MM.1S (cell line): ENCODE data around the gene HSD11B1L.

Experiments
- DNase-seq: peaks from one replicate; pipeline ENCODE4 v3.0.0-alpha.2; 2015
- H2AFZ ChIP-seq: fragments of 300-600 bp; sonication (generic); 2 replicates; pipeline ENCODE4 v1.6.0; 2016; ENCODE audit warnings: antibody characterized with exemption, low read length
- H3F3A ChIP-seq: fragments of 300-600 bp; sonication (generic); 2 replicates; pipeline ENCODE4 v1.6.1; 2016; ENCODE audit warnings: mild to moderate bottlenecking, antibody characterized with exemption, low read length, moderate library complexity, mixed read lengths; ENCODE audit not compliant: insufficient read depth
- H3K27ac ChIP-seq: fragments of 300-600 bp; sonication (generic); 2 replicates; pipeline ENCODE4 v1.5.1; 2016; ENCODE audit warnings: mild to moderate bottlenecking, low read length
- H3K27me3 ChIP-seq: fragments of 300-600 bp; sonication (generic); replicated peaks from 2 replicates; pipeline ENCODE4 v1.6.0; 2016; ENCODE audit warnings: low read length; ENCODE audit not compliant: insufficient read depth
- H3K36me3 ChIP-seq: fragments of 300-600 bp; sonication (generic); replicated peaks from 2 replicates; pipeline ENCODE4 v1.6.1; 2016; ENCODE audit warnings: mild to moderate bottlenecking, low read length, mixed read lengths; ENCODE audit not compliant: insufficient read depth
- H3K4me1 ChIP-seq: fragments of 300-600 bp; sonication (generic); 2 replicates; pipeline ENCODE4 v1.6.1; 2016; ENCODE audit warnings: low read length, mixed read lengths
- H3K4me2 ChIP-seq: fragments of 300-600 bp; sonication (generic); 2 replicates; pipeline ENCODE4 v1.6.0; 2016; ENCODE audit warnings: low read depth, low read length
- H3K4me3 ChIP-seq: fragments of 300-600 bp; sonication (generic); 2 replicates; pipeline ENCODE4 v1.5.1; 2016; ENCODE audit warnings: low read length, mixed read lengths
- H3K79me2 ChIP-seq: fragments of 300-600 bp; sonication (generic); 2 replicates; pipeline ENCODE4 v1.6.1; 2016; ENCODE audit warnings: mixed run types, low read length, mixed read lengths
- H3K9ac ChIP-seq: fragments of 300-600 bp; sonication (generic); 2 replicates; pipeline ENCODE4 v1.6.1; 2016; ENCODE audit warnings: low read length, mixed read lengths
- H3K9me2 ChIP-seq: fragments of 300-600 bp; sonication (generic); replicated peaks from 2 replicates; pipeline ENCODE4 v1.6.1; 2016; ENCODE audit warnings: mild to moderate bottlenecking, low read length, mixed read lengths; ENCODE audit not compliant: insufficient read depth
- H3K9me3 ChIP-seq: fragments of 300-600 bp; sonication (generic); replicated peaks from 2 replicates; pipeline ENCODE4 v1.6.1; 2016; ENCODE audit warnings: mild to moderate bottlenecking, low read length, mixed read lengths; ENCODE audit not compliant: insufficient read depth
- H4K20me1 ChIP-seq: fragments of 300-600 bp; sonication (generic); 2 replicates; pipeline ENCODE4 v1.6.1; 2016; ENCODE audit warnings: mild to moderate bottlenecking, low read length, moderate library complexity, mixed read lengths; ENCODE audit not compliant: insufficient read depth
- EZH2 ChIP-seq: fragments of 300-600 bp; sonication (generic); optimal IDR thresholded peaks from 2 replicates; pipeline ENCODE3; 2017; ENCODE audit warnings: low read depth, mild to moderate bottlenecking, antibody characterized with exemption, low read length, mixed read lengths
- EZH2phosphoT487 ChIP-seq: fragments of 300-600 bp; sonication (generic); IDR thresholded peaks from 2 replicates; pipeline ENCODE4 v1.6.1; 2018; ENCODE audit warnings: antibody characterized with exemption, low read length
- TF ChIP-seq, protein P1 (sequence below): fragments of 300-600 bp; sonication (generic); IDR thresholded peaks from 2 replicates; pipeline ENCODE4 v1.5.1; 2016; ENCODE audit warnings: antibody characterized with exemption, low read length, mixed read lengths

The HSD11B1L gene

DNA sequence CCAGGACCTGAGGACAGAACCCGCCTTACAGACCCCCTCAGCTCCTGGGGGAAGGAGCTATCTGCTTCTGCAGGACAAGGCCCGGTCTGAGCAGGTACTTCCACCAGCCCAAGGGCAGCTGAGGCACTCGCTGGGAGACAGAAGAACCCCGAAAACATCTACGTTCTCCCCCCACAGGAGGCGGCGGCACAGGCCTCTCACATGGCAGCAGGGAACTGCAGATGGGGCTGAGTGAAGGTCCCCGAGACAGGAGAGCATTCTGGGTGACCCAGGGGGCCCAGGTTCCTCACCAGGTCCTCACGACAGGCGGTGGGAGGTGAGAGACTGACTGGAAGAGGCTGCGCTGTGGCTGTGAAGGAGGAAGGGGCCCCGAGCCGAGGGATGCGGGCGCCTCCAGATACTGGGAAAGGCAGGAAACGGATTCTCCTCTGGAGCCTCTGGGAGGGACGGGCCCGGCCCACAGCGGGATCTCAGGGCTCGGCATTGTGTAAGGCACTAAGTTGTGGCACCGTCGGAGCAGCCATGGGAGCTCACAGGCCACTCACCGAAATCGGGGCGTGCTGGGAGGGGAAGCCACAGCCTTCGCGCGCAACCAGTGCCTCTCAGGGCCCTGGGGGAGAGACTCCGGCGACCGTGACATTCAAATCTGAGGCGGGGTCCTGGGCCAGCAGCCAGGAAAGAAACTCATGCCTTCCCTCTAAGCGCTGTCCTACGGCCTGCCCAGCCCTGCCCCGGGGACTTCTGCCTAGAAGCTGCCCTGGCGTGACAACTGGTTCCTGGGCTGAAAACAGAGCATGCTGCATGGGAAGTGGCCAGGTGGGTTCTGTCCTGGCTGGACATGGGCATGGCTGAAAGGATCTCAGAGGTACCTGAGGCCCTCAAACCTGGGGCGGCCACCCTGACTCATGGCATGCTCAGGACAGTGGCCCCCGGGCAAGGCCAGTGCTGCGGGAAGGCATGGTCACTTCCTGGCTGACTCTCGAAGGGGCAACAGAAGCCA is 23.3 kb downstream of the HSD11B1L start:
- H2AFZ ChIP-seq, result no peak overlapping the region
- no peaks in the 10 kb centered on the region for H3K9me3 ChIP-seq
- H3K9me2 ChIP-seq, result no peaks in the 10 kb centered on the region
- H3F3A ChIP-seq, result no peaks in the 10 kb centered on the region
- no peak for DNase-seq
- no peak overlapping the region for H3K4me2 ChIP-seq
- no peaks in the 10 kb centered on the region for H4K20me1 ChIP-seq
- peaks cover 15% of the 10 kb centered on the region for H3K36me3 ChIP-seq
- H3K27me3 ChIP-seq, result no peaks in the 10 kb centered on the region
- H3K79me2 ChIP-seq, result peaks cover 57% of the 10 kb centered on the region
- no peak overlapping the region for H3K4me3 ChIP-seq
- TF ChIP-seq, protein P1, sequence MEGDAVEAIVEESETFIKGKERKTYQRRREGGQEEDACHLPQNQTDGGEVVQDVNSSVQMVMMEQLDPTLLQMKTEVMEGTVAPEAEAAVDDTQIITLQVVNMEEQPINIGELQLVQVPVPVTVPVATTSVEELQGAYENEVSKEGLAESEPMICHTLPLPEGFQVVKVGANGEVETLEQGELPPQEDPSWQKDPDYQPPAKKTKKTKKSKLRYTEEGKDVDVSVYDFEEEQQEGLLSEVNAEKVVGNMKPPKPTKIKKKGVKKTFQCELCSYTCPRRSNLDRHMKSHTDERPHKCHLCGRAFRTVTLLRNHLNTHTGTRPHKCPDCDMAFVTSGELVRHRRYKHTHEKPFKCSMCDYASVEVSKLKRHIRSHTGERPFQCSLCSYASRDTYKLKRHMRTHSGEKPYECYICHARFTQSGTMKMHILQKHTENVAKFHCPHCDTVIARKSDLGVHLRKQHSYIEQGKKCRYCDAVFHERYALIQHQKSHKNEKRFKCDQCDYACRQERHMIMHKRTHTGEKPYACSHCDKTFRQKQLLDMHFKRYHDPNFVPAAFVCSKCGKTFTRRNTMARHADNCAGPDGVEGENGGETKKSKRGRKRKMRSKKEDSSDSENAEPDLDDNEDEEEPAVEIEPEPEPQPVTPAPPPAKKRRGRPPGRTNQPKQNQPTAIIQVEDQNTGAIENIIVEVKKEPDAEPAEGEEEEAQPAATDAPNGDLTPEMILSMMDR, result no peak
- TF ChIP-seq EZH2phosphoT487 (no peak), EZH2 (no peak)
- H3K9ac ChIP-seq, result no peak overlapping the region
- no peak overlapping the region for H3K27ac ChIP-seq
- H3K4me1 ChIP-seq, result no peaks in the 10 kb centered on the region

DNA sequence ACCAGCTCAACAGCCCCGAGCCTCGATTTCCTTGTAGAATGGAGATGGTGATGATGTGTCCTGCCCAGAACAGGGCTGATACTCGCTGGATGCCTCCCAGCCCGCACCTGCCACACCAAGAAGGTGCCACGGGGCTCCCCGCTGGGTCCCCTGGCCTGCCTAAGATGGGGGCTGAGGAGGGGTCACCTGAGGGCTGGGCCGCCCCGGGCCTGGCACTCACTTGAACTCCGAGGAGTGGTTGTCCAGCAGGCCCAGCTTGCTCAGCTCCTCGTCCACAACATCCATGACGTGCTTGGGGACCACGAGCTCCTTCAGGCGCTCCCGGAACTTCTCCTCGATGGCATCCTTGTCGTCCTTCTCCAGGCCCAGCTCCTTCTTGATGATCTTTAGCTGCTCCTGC is 24.7 kb downstream of the HSD11B1L start:
- Histone ChIP-seq H3K9me3 (no peaks in the 10 kb centered on the region), H3K4me3 (no peak overlapping the region), H3K36me3 (peaks cover 15% of the 10 kb centered on the region), H3K9me2 (no peaks in the 10 kb centered on the region), H3K4me2 (no peak overlapping the region), H2AFZ (no peak overlapping the region), H3K27ac (no peak overlapping the region), H3K9ac (no peak overlapping the region), H3K79me2 (peaks cover 57% of the 10 kb centered on the region), H3F3A (no peaks in the 10 kb centered on the region), H4K20me1 (no peaks in the 10 kb centered on the region), H3K27me3 (no peaks in the 10 kb centered on the region), H3K4me1 (no peaks in the 10 kb centered on the region)
- TF ChIP-seq, protein P1, result no peak
- TF ChIP-seq EZH2, result no peak
- no peak for TF ChIP-seq EZH2phosphoT487
- DNase-seq, result no peak

DNA sequence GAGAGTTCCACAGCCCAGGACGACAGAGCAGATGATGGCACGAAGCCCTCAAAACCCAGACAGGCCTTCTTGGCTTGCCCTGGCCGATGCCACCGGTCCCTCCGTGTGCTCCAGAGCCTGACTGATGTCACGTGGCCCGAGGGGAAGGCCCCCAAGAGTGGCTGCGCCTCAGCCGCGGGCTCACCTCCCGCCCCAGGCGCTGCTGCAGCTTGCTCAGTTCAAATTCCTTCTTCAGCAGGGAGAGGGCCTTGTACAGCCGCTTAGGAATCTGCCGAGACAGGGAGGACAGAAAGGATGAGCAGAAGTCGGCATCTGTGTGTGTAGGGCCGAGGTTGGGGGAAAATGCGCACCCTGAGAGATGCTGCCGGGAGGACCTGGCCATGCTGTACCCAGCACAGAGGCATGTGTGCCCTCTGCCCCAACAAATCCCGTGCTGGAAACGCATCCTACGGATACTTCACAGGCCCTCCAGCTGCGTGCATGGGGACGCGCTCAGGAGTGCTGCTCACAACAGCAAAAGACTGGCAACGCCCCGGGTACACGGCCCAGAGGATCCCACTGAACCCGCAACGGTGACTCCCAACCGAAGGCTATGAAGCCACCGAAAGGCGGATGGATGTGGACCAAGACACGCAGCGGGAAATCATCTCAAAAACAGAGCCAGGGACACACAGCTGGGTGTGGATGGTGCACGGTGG is 26.2 kb downstream of the HSD11B1L start:
- Histone ChIP-seq H3K9me2 (no peaks in the 10 kb centered on the region), H3K9ac (no peak overlapping the region), H3K4me3 (no peak overlapping the region), H2AFZ (no peak overlapping the region), H3K27me3 (no peaks in the 10 kb centered on the region), H4K20me1 (no peaks in the 10 kb centered on the region), H3K36me3 (peaks cover 23% of the 10 kb centered on the region), H3K4me2 (no peak overlapping the region), H3F3A (no peaks in the 10 kb centered on the region), H3K27ac (no peak overlapping the region), H3K4me1 (no peaks in the 10 kb centered on the region), H3K9me3 (no peaks in the 10 kb centered on the region), H3K79me2 (peaks cover 64% of the 10 kb centered on the region)
- no peak for TF ChIP-seq EZH2phosphoT487
- TF ChIP-seq, protein P1, result no peak
- no peak for TF ChIP-seq EZH2
- no peak for DNase-seq
